Keratinocyte (primary cell): Measurements from ENCODE around the gene UBXN7. TPM values are rescaled to one million over a fixed set of nuclear protein-coding genes. Genes with fewer than 3 reads are reported as not detected.
"Not testable (repeated sequence)": the region's sequence is repeated elsewhere in the genome, so short reads cannot be mapped to it uniquely, and the experiment has no call there.

ENCODE experiments used
- DNase-seq: peaks from one replicate; pipeline ENCODE4 v3.0.0-alpha.2; 2011; ENCODE audit warnings: low read depth, missing footprints, low spot score
- FAIRE-seq: peaks from 2 replicates; lab custom pipeline; 2011; peaks lifted over from hg19 to GRCh38; lab: Jason Lieb, UNC
- H2AFZ ChIP-seq: 2 replicates; pipeline ENCODE4 v1.6.0; 2012; ENCODE audit warnings: low read length, control low read depth, inconsistent platforms; ENCODE audit not compliant: control insufficient read depth
- H3K27ac ChIP-seq: 2 replicates; pipeline ENCODE4 v1.5.1; 2011; ENCODE audit warnings: low read length; ENCODE audit not compliant: control insufficient read depth, insufficient read depth
- H3K27me3 ChIP-seq: 3 replicates; pipeline ENCODE4 v1.6.0; 2011; ENCODE audit warnings: low read length; ENCODE audit not compliant: control insufficient read depth, insufficient read depth; ENCODE audit errors: extremely low read depth
- H3K36me3 ChIP-seq, 2 experiments: 2 replicates in 1 of 2; 3 replicates in 1 of 2; pipeline ENCODE4 v1.5.1; 2011; ENCODE audit warnings: low read length in 2 of 2, mild to moderate bottlenecking in 1 of 2; ENCODE audit not compliant: control insufficient read depth in 2 of 2, insufficient read depth in 2 of 2; ENCODE audit errors: extremely low read depth in 1 of 2
- H3K4me1 ChIP-seq: 3 replicates; pipeline ENCODE4 v1.5.1; 2011; ENCODE audit warnings: low read length; ENCODE audit not compliant: control insufficient read depth, insufficient read depth; ENCODE audit errors: extremely low read depth
- H3K4me2 ChIP-seq: 3 replicates; pipeline ENCODE4 v1.6.0; 2011; ENCODE audit warnings: low read depth, low read length; ENCODE audit not compliant: control insufficient read depth, insufficient read depth; ENCODE audit errors: extremely low read depth
- H3K4me3 ChIP-seq, 3 experiments: fragments of 200-600 bp in 1 of 3; sonication (generic) in 1 of 3; 2 replicates in 2 of 3; 3 replicates in 1 of 3; pipeline ENCODE4 v1.5.1; 2011 to 2016; ENCODE audit warnings: low read length in 3 of 3, mild to moderate bottlenecking in 3 of 3, control low read depth in 2 of 3, inconsistent platforms in 1 of 3, low read depth in 1 of 3, mixed read lengths in 1 of 3, mixed run types in 1 of 3, moderate library complexity in 1 of 3; ENCODE audit not compliant: control insufficient read depth in 2 of 3, insufficient read depth in 2 of 3; ENCODE audit errors: extremely low read depth in 1 of 3
- H3K79me2 ChIP-seq: 2 replicates; pipeline ENCODE4 v1.6.0; 2012; ENCODE audit warnings: low read length; ENCODE audit not compliant: control insufficient read depth, insufficient read depth
- H3K9ac ChIP-seq: 3 replicates; pipeline ENCODE4 v1.6.0; 2011; ENCODE audit warnings: low read length; ENCODE audit not compliant: control insufficient read depth, insufficient read depth; ENCODE audit errors: extremely low read depth
- H3K9me1 ChIP-seq: 3 replicates; pipeline ENCODE4 v1.6.0; 2011; ENCODE audit warnings: low read length; ENCODE audit not compliant: control insufficient read depth, insufficient read depth; ENCODE audit errors: extremely low read depth
- H3K9me3 ChIP-seq: 2 replicates; pipeline ENCODE4 v1.5.1; 2012; ENCODE audit warnings: low read depth, low read length; ENCODE audit not compliant: control insufficient read depth
- H4K20me1 ChIP-seq: 3 replicates; pipeline ENCODE4 v1.6.0; 2011; ENCODE audit warnings: low read length; ENCODE audit not compliant: control insufficient read depth, insufficient read depth; ENCODE audit errors: extremely low read depth
- EZH2 ChIP-seq: IDR thresholded peaks from one replicate; pipeline ENCODE4 v1.6.1; 2012; ENCODE audit warnings: inconsistent platforms, mild to moderate bottlenecking, low read length, moderate library complexity
- dilution Hi-C: fragments of 300-500 bp; cut with MboI; formaldehyde crosslinking; loops from one replicate; pipeline ENCODE4 v1.7.0; 2020; ENCODE audit warnings: low sequenced_read_pairs; ENCODE audit not compliant: extremely low pct_ligation_motif_present
- polyA plus RNA-seq, 5 experiments: library from polyadenylated mRNA; depleted of rRNA in 3 of 5; stranded (reverse) in 3 of 5; stranded (forward) in 1 of 5; unstranded in 1 of 5; fragments of >200 nt; gene quantifications; 1 replicate in 1 of 5; 2 replicates in 3 of 5; 3 replicates in 1 of 5; pipeline versions ENCODE4 v1.2.1 to v1.2.3, GENCODE V29; 2011 to 2012; ENCODE audit warnings: missing spikeins in 2 of 5, low read depth in 1 of 5, low replicate concordance in 1 of 5
- TF ChIP-seq, protein P1 (sequence below), 3 experiments: IDR thresholded peaks in 1 of 3; conservative IDR thresholded peaks in 1 of 3; optimal IDR thresholded peaks in 1 of 3; 2 replicates in 2 of 3; 3 replicates in 1 of 3; pipeline versions ENCODE3 to v1.5.1; 2011; ENCODE audit warnings: low read length in 3 of 3, mild to moderate bottlenecking in 3 of 3, moderate library complexity in 2 of 3, control low read depth in 1 of 3, inconsistent platforms in 1 of 3; ENCODE audit not compliant: insufficient read depth in 2 of 3; ENCODE audit errors: extremely low read depth in 1 of 3

UBXN7 gene
- polyA plus RNA-seq, 1 donor (not counting 4 experiments of a cell fraction or from before 2014, with no cell fraction given) = 19.7 TPM

DNA sequence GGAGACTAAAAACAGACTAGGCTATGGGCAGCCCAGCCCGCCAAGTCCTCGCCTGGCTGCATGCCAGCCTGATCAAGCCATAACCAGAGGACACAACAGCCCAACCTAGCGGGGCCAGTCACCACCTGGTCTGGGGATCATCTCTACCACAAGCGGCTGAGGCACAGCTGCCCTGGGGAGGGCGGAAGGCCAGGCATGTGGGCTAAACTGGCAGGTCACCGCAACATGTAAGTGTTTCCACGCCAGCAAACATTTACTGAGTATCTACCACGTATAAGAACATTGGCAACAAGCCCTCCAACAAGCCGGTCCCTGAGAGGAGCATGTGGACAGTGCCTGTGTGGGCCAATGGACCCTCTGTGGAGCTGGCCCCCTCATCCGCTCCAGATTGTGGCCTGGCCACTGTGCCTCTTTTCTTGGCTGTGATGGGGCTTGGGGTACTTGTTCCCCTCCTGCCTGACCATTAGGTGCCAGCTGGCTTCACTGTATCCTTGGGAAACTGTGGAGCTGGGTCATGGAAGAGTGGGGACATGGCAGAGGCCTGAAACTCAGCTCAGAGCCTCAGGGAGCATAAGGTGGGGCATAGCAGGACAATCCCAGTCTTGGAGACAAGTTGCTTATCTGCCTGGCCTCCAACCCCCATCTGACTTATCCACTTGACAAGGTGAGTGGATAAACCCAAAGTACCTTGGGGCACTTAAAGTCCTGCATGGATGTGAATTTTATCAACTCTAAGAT is 9.0 kb downstream of the UBXN7 start:
- H3K4me3 ChIP-seq = no peak overlapping the region
- TF ChIP-seq EZH2 = no peak
- TF ChIP-seq, protein P1, sequence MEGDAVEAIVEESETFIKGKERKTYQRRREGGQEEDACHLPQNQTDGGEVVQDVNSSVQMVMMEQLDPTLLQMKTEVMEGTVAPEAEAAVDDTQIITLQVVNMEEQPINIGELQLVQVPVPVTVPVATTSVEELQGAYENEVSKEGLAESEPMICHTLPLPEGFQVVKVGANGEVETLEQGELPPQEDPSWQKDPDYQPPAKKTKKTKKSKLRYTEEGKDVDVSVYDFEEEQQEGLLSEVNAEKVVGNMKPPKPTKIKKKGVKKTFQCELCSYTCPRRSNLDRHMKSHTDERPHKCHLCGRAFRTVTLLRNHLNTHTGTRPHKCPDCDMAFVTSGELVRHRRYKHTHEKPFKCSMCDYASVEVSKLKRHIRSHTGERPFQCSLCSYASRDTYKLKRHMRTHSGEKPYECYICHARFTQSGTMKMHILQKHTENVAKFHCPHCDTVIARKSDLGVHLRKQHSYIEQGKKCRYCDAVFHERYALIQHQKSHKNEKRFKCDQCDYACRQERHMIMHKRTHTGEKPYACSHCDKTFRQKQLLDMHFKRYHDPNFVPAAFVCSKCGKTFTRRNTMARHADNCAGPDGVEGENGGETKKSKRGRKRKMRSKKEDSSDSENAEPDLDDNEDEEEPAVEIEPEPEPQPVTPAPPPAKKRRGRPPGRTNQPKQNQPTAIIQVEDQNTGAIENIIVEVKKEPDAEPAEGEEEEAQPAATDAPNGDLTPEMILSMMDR (optimal IDR thresholded peaks at IDR 0.05 in 1 of 3, IDR thresholded peaks at IDR 0.05 in 1 of 3, conservative IDR thresholded peaks at IDR 0.05 in 1 of 3; ENCODE audit: extremely low read depth in 1 of 3, insufficient read depth in 2 of 3, low read length in 3 of 3) = no peak
- H3K9me3 ChIP-seq = no peaks in the 10 kb centered on the region
- no peak overlapping the region for H3K4me2 ChIP-seq
- no peaks in the 10 kb centered on the region for H3K4me1 ChIP-seq
- no peak overlapping the region for H3K9ac ChIP-seq
- peaks cover 4% of the 10 kb centered on the region for H3K9me1 ChIP-seq
- H3K27ac ChIP-seq = no peak overlapping the region
- DNase-seq (no peak), FAIRE-seq (no peak)
- H2AFZ ChIP-seq = no peak overlapping the region
- dilution Hi-C loops = no loop called here
- no peaks in the 10 kb centered on the region for H3K27me3 ChIP-seq
- peaks cover 3% of the 10 kb centered on the region in 2 experiments for H3K36me3 ChIP-seq
- H4K20me1 ChIP-seq = no peaks in the 10 kb centered on the region
- H3K79me2 ChIP-seq = peaks cover 92% of the 10 kb centered on the region

DNA sequence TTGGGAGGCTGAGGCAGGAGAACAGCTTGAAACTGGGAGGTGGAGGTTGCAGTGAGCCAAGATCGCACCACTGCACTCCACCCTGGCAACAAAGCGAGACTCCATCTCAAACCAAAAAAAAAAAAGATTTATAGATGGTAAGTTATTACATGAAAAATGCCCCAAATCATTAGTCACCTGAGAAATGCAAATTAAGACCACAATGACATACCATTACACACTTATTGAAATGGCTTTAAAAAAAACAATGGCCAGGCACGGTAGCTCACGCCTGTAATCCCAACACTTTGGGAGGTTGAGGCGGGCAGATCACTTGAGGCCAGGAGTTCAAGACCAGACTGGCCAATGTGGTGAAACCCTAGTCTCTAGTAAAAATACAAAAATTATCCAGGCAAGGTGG is 10.6 kb downstream of the UBXN7 start:
- H3K4me2 ChIP-seq, H3K36me3 ChIP-seq, H4K20me1 ChIP-seq, H3K4me1 ChIP-seq, H3K9ac ChIP-seq, H3K27ac ChIP-seq, H3K9me1 ChIP-seq, FAIRE-seq, H3K4me3 ChIP-seq, dilution Hi-C loops, H3K9me3 ChIP-seq, DNase-seq, H3K27me3 ChIP-seq, H2AFZ ChIP-seq: not testable (repeated sequence)
- peaks cover 89% of the 10 kb centered on the region for H3K79me2 ChIP-seq

DNA sequence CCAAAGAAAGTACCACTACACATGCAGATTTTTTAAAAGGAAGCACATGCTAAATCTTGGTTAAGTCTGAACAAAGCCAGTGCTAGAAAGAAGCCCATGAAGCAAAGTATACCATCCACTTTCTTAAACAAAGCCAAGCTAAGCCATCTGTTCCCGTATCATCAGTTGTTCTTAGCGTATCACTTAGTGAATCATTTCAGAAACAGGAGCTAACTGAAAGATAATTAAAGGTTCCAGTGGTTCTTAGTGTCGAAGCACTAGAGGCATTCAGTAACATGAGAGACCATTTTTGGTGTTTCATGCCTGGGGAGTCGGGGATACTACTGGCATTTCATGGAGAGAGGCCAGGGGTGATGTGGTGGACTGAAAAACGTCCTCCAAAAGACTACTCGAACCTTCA is 12.8 kb downstream of the UBXN7 start:
- Histone ChIP-seq H3K4me1 (no peaks in the 10 kb centered on the region), H3K4me2 (no peak overlapping the region), H3K4me3 (no peak overlapping the region), H3K9ac (no peak overlapping the region), H3K79me2 (peaks cover 87% of the 10 kb centered on the region), H3K9me1 (peaks cover 4% of the 10 kb centered on the region), H3K36me3 (no peaks in the 10 kb centered on the region), H3K9me3 (no peaks in the 10 kb centered on the region), H3K27me3 (no peaks in the 10 kb centered on the region), H2AFZ (no peak overlapping the region), H4K20me1 (no peaks in the 10 kb centered on the region), H3K27ac (no peak overlapping the region)
- dilution Hi-C loops = no loop called here
- no peak for DNase-seq
- FAIRE-seq = no peak
- TF ChIP-seq EZH2 = no peak
- TF ChIP-seq, protein P1 (optimal IDR thresholded peaks at IDR 0.05 in 1 of 3, IDR thresholded peaks at IDR 0.05 in 1 of 3, conservative IDR thresholded peaks at IDR 0.05 in 1 of 3; ENCODE audit: extremely low read depth in 1 of 3, insufficient read depth in 2 of 3, low read length in 3 of 3) = no peak
